OCI-LY7 (cell line): ENCODE results near the gene RFT1. TPM values are rescaled to one million over a fixed set of nuclear protein-coding genes. Genes with fewer than 3 reads are reported as not detected.

Source experiments
- BruUV-seq: library from RNA; stranded (reverse); fragments of 400-500 nt; replicated peaks from 2 replicates; lab custom pipeline; 2021; lab: Mats Ljungman, UMichigan
- CTCF ChIA-PET: fragments of 300-600 bp; sonication (Branson Sonifier 250); formaldehyde crosslinking; loops from one replicate; lab custom pipeline; 2022; ENCODE audit warnings: antibody characterized with exemption; ENCODE audit not compliant: unreplicated experiment; lab: Charles Lee
- POLR2A ChIA-PET: fragments of 300-600 bp; sonication (Branson Sonifier 250); formaldehyde crosslinking; loops from one replicate; lab custom pipeline; 2022; ENCODE audit warnings: antibody characterized with exemption; lab: Charles Lee
- DNase-seq: peaks from one replicate; pipeline ENCODE4 v3.0.0-alpha.2; 2015; ENCODE audit warnings: low spot score
- H2AFZ ChIP-seq: fragments of 200-600 bp; sonication (generic), shearing (Covaris generic); 2 replicates; pipeline ENCODE4 v1.6.1; 2014; ENCODE audit warnings: mild to moderate bottlenecking, antibody characterized with exemption, low read length, moderate library complexity
- H3K27ac ChIP-seq: fragments of 200-600 bp; sonication (generic); 2 replicates; pipeline ENCODE4 v1.5.1; 2014; ENCODE audit warnings: mixed run types, low read depth, mild to moderate bottlenecking, moderate library complexity, low read length, inconsistent platforms; ENCODE audit not compliant: poor library complexity, severe bottlenecking
- H3K36me3 ChIP-seq: fragments of 200-600 bp; sonication (generic); 2 replicates; pipeline ENCODE4 v1.6.1; 2014; ENCODE audit warnings: mild to moderate bottlenecking, antibody characterized with exemption, low read length, moderate library complexity, mixed read lengths; ENCODE audit not compliant: insufficient read depth
- H3K4me1 ChIP-seq: fragments of 200-600 bp; sonication (generic); 2 replicates; pipeline ENCODE4 v1.5.1; 2014; ENCODE audit warnings: mild to moderate bottlenecking, low read length; ENCODE audit not compliant: insufficient read depth, poor library complexity, severe bottlenecking
- H3K4me2 ChIP-seq: fragments of 200-600 bp; sonication (generic); 2 replicates; pipeline ENCODE4 v1.6.1; 2014; ENCODE audit warnings: mild to moderate bottlenecking, low read length
- H3K4me3 ChIP-seq: fragments of 200-600 bp; sonication (generic); 2 replicates; pipeline ENCODE4 v1.5.1; 2014; ENCODE audit warnings: mild to moderate bottlenecking, low read depth, low read length; ENCODE audit not compliant: poor library complexity, severe bottlenecking
- H3K79me2 ChIP-seq: fragments of 200-600 bp; sonication (generic); 2 replicates; pipeline ENCODE4 v1.6.1; 2016; ENCODE audit warnings: low read depth, mild to moderate bottlenecking, low read length, moderate library complexity, mixed read lengths; ENCODE audit not compliant: insufficient read depth
- H3K9me2 ChIP-seq: fragments of 200-600 bp; sonication (generic); 2 replicates; pipeline ENCODE4 v1.6.1; 2016; ENCODE audit warnings: mild to moderate bottlenecking, low read length, mixed read lengths; ENCODE audit not compliant: insufficient read depth
- H3K9me3 ChIP-seq: fragments of 200-600 bp; sonication (generic); 2 replicates; pipeline ENCODE4 v1.6.1; 2014; ENCODE audit warnings: mild to moderate bottlenecking, mixed run types, low read length, mixed read lengths
- H4K20me1 ChIP-seq: fragments of 200-600 bp; sonication (generic); 2 replicates; pipeline ENCODE4 v1.6.1; 2014; ENCODE audit warnings: mild to moderate bottlenecking, antibody characterized with exemption, low read length, moderate library complexity, mixed read lengths; ENCODE audit not compliant: insufficient read depth
- CTCF ChIP-seq: fragments of 200-600 bp; sonication (generic); conservative IDR thresholded peaks from 2 replicates; pipeline ENCODE4 v1.5.1; 2014; ENCODE audit warnings: mild to moderate bottlenecking, antibody characterized with exemption, low read length, moderate library complexity, mixed read lengths
- EZH2phosphoT487 ChIP-seq: fragments of 200-600 bp; sonication (generic); IDR thresholded peaks from 2 replicates; pipeline ENCODE4 v1.6.1; 2018; ENCODE audit warnings: low read depth, borderline replicate concordance, mild to moderate bottlenecking, mixed run types, antibody characterized with exemption, low read length, moderate library complexity, mixed read lengths
- intact Hi-C: fragments of 100-400 bp; cut with micrococcal nuclease; formaldehyde crosslinking; loops from one replicate; pipeline ENCODE4 v1.10.0; 2022; ENCODE audit not compliant: unreplicated experiment
- total RNA-seq, 2 experiments: library from RNA; depleted of rRNA in 1 of 2; stranded (reverse); fragments of >200 nt in 1 of 2; shearing (Covaris generic) in 1 of 2; gene quantifications; 2 replicates each; pipeline ENCODE4 v1.2.3, GENCODE V29; 2014 to 2022

The RFT1 gene
- total RNA-seq, 2 experiments from 2014 or later, result 9.9 to 34.7 TPM

GRCh38 chr3:53039376-53039752, 90.9 kb downstream of the RFT1 start:
- ChIA-PET CTCF (no interaction called here), POLR2A (no interaction called here)
- Histone ChIP-seq H2AFZ (no peak overlapping the region), H3K79me2 (peaks cover 8% of the 10 kb centered on the region; the same call in 1 of the 2 replicates), H3K4me1 (peaks cover 9% of the 10 kb centered on the region), H3K4me3 (no peak overlapping the region), H3K4me2 (no peak overlapping the region), H3K9me2 (no peaks in the 10 kb centered on the region), H3K9me3 (no peaks in the 10 kb centered on the region), H3K36me3 (no peaks in the 10 kb centered on the region), H3K27ac (no peak overlapping the region), H4K20me1 (peaks cover 7% of the 10 kb centered on the region; the same call in 1 of the 2 replicates)
- no TSS peak for BruUV-seq
- no peak for TF ChIP-seq EZH2phosphoT487
- no peak for TF ChIP-seq CTCF
- intact Hi-C loops, result no loop called here
- DNase-seq, result no peak

- Histone ChIP-seq H3K4me2 (no peak overlapping the region), H3K27ac (no peak overlapping the region), H4K20me1 (peaks cover 7% of the 10 kb centered on the region; the same call in 1 of the 2 replicates), H3K4me3 (no peak overlapping the region), H3K79me2 (peaks cover 8% of the 10 kb centered on the region; the same call in 1 of the 2 replicates), H3K9me3 (no peaks in the 10 kb centered on the region), H3K36me3 (no peaks in the 10 kb centered on the region), H3K9me2 (no peaks in the 10 kb centered on the region), H3K4me1 (peaks cover 3% of the 10 kb centered on the region), H2AFZ (no peak overlapping the region)
- intact Hi-C loops, result no loop called here
- BruUV-seq, result no TSS peak
- TF ChIP-seq CTCF, result no peak
- no peak for TF ChIP-seq EZH2phosphoT487
- ChIA-PET CTCF (no interaction called here), POLR2A (no interaction called here)
- no peak for DNase-seq
These were observed 91.4 kb downstream of the RFT1 start for GRCh38 chr3:53038679-53039375.

Other genes with a start within 250 kb of the RFT1 start
- 8.1 and 18.1 TPM in 2 replicates for gene STIMATE, start 232.9 kb downstream of the RFT1 start, total RNA-seq (2014; rRNA removed; shearing (Covaris generic))
- gene STIMATE, start 232.9 kb downstream of the RFT1 start, total RNA-seq (2022), result 19.0 and 24.6 TPM in 2 replicates
- 8.0 and 18.1 TPM in 2 replicates for gene SFMBT1, start 84.4 kb downstream of the RFT1 start, total RNA-seq (2014; rRNA removed; shearing (Covaris generic))
- gene SFMBT1, start 84.4 kb downstream of the RFT1 start, total RNA-seq (2022), result 12.9 and 15.5 TPM in 2 replicates
- gene PRKCD, start 30.8 kb upstream of the RFT1 start, total RNA-seq (2014; rRNA removed; shearing (Covaris generic)), result 9.5 and 13.3 TPM in 2 replicates
- 91.6 and 108 TPM in 2 replicates for gene PRKCD, start 30.8 kb upstream of the RFT1 start, total RNA-seq (2022)
- 248 and 325 TPM in 2 replicates for gene TKT, start 125.6 kb upstream of the RFT1 start, total RNA-seq (2014; rRNA removed; shearing (Covaris generic))
- gene TKT, start 125.6 kb upstream of the RFT1 start, total RNA-seq (2022), result 386 and 415 TPM in 2 replicates
- gene DCP1A, start 217.1 kb upstream of the RFT1 start, total RNA-seq (2014; rRNA removed; shearing (Covaris generic)), result 21.8 and 23.8 TPM in 2 replicates
- gene DCP1A, start 217.1 kb upstream of the RFT1 start, total RNA-seq (2022), result 23.2 and 28.1 TPM in 2 replicates